ENCODE results near the gene BEST1.

Gene BEST1

GRCh38 chr11:61918251-61918937 is 31.8 kb upstream of the BEST1 start:
- Histone ChIP-seq H2BK12ac (ENCODE audit: low read length) (no peak overlapping the region), H3K27ac (ENCODE audit: low read depth, low read length) (no peak overlapping the region), H3K14ac (ENCODE audit: low read length) (no peak overlapping the region), H3K4me2 (ENCODE audit: low read length) (no peak overlapping the region), H2AFZ (ENCODE audit: insufficient read depth, low read length, poor library complexity) (no peak overlapping the region), H3K36me3 (ENCODE audit: control insufficient read depth in 1 of 2, insufficient read depth in 2 of 2, low read length in 2 of 2) (no peaks in the 10 kb centered on the region), H3K4me1 (ENCODE audit: control insufficient read depth in 1 of 2, insufficient read depth in 2 of 2, low read length in 2 of 2) (peaks cover 15 to 16% of the 10 kb centered on the region in 2 experiments), H3K9ac (ENCODE audit: low read length) (no peak overlapping the region), H3K23ac (ENCODE audit: low read length) (no peak overlapping the region), H3K18ac (ENCODE audit: low read length) (no peak overlapping the region), H3K27me3 (ENCODE audit: insufficient read depth, low read length) (peaks cover 21% of the 10 kb centered on the region), H2AK5ac (ENCODE audit: low read length) (no peak overlapping the region), H4K12ac (ENCODE audit: low read depth, low read length) (no peak overlapping the region), H3K79me1 (ENCODE audit: low read length) (peaks cover 5% of the 10 kb centered on the region), H2BK5ac (ENCODE audit: low read depth, low read length, poor library complexity) (no peak overlapping the region), H3K79me2 (ENCODE audit: control insufficient read depth, insufficient read depth, low read length, poor library complexity) (no peaks in the 10 kb centered on the region), H3K9me3 (ENCODE audit: insufficient read depth, low read depth, low read length) (peaks cover 3% of the 10 kb centered on the region), H2BK120ac (ENCODE audit: insufficient read depth, low read length, poor library complexity) (no peak overlapping the region), H3K4ac (ENCODE audit: low read depth, low read length) (no peak overlapping the region), H4K8ac (ENCODE audit: low read depth, low read length) (no peak overlapping the region), H4K91ac (ENCODE audit: low read depth, low read length) (no peak overlapping the region), H3K4me3 (ENCODE audit: low read depth, low read length) (no peak overlapping the region)
- no peak for DNase-seq
- WGBS (ENCODE audit: extremely low coverage, insufficient coverage, insufficient read length): no CpG with 5 or more reads among the region's 14 CpGs

GRCh38 chr11:61918938-61919704 is 31.0 kb upstream of the BEST1 start:
- H3K18ac ChIP-seq (ENCODE audit: low read length): no peak overlapping the region
- H3K79me1 ChIP-seq (ENCODE audit: low read length): peaks cover 6% of the 10 kb centered on the region
- no peak overlapping the region for H2BK120ac ChIP-seq (ENCODE audit: insufficient read depth, low read length, poor library complexity)
- H3K9ac ChIP-seq (ENCODE audit: low read length): no peak overlapping the region
- H2BK5ac ChIP-seq (ENCODE audit: low read depth, low read length, poor library complexity): no peak overlapping the region
- no peak overlapping the region for H3K14ac ChIP-seq (ENCODE audit: low read length)
- H2AFZ ChIP-seq (ENCODE audit: insufficient read depth, low read length, poor library complexity): no peak overlapping the region
- peaks cover 3% of the 10 kb centered on the region for H3K9me3 ChIP-seq (ENCODE audit: insufficient read depth, low read depth, low read length)
- no peak for DNase-seq
- peaks cover 21 to 22% of the 10 kb centered on the region in 2 experiments for H3K4me1 ChIP-seq (ENCODE audit: control insufficient read depth in 1 of 2, insufficient read depth in 2 of 2, low read length in 2 of 2)
- H3K4me3 ChIP-seq (ENCODE audit: low read depth, low read length): no peak overlapping the region
- no peak overlapping the region for H3K27ac ChIP-seq (ENCODE audit: low read depth, low read length)
- WGBS (ENCODE audit: extremely low coverage, insufficient coverage, insufficient read length): no CpG with 5 or more reads among the region's 6 CpGs
- no peaks in the 10 kb centered on the region for H3K36me3 ChIP-seq (ENCODE audit: control insufficient read depth in 1 of 2, insufficient read depth in 2 of 2, low read length in 2 of 2)
- no peak overlapping the region for H3K4me2 ChIP-seq (ENCODE audit: low read length)
- no peak overlapping the region for H4K91ac ChIP-seq (ENCODE audit: low read depth, low read length)
- H3K79me2 ChIP-seq (ENCODE audit: control insufficient read depth, insufficient read depth, low read length, poor library complexity): no peaks in the 10 kb centered on the region
- H3K23ac ChIP-seq (ENCODE audit: low read length): no peak overlapping the region
- no peak overlapping the region for H2BK12ac ChIP-seq (ENCODE audit: low read length)
- no peak overlapping the region for H4K8ac ChIP-seq (ENCODE audit: low read depth, low read length)
- H3K4ac ChIP-seq (ENCODE audit: low read depth, low read length): no peak overlapping the region
- peaks cover 21% of the 10 kb centered on the region for H3K27me3 ChIP-seq (ENCODE audit: insufficient read depth, low read length)
- no peak overlapping the region for H4K12ac ChIP-seq (ENCODE audit: low read depth, low read length)
- H2AK5ac ChIP-seq (ENCODE audit: low read length): no peak overlapping the region

- WGBS (ENCODE audit: extremely low coverage, insufficient coverage, insufficient read length): no CpG with 5 or more reads among the region's 13 CpGs
- no peak overlapping the region for H3K18ac ChIP-seq (ENCODE audit: low read length)
- H3K9me3 ChIP-seq (ENCODE audit: insufficient read depth, low read depth, low read length): peaks cover 3% of the 10 kb centered on the region
Observed at GRCh38 chr11:61919705-61920631, 30.2 kb upstream of the BEST1 start.

GRCh38 chr11:61921446-61921845 is 28.7 kb upstream of the BEST1 start:
- Histone ChIP-seq H2BK120ac (ENCODE audit: insufficient read depth, low read length, poor library complexity) (no peak overlapping the region), H3K9ac (ENCODE audit: low read length) (no peak overlapping the region), H2BK5ac (ENCODE audit: low read depth, low read length, poor library complexity) (no peak overlapping the region), H3K4me1 (ENCODE audit: control insufficient read depth in 1 of 2, insufficient read depth in 2 of 2, low read length in 2 of 2) (peaks cover 22% of the 10 kb centered on the region in 2 experiments), H4K8ac (ENCODE audit: low read depth, low read length) (no peak overlapping the region), H3K79me2 (ENCODE audit: control insufficient read depth, insufficient read depth, low read length, poor library complexity) (no peaks in the 10 kb centered on the region), H3K18ac (ENCODE audit: low read length) (no peak overlapping the region), H3K27me3 (ENCODE audit: insufficient read depth, low read length) (peaks cover 20% of the 10 kb centered on the region), H3K79me1 (ENCODE audit: low read length) (peaks cover 6% of the 10 kb centered on the region), H4K12ac (ENCODE audit: low read depth, low read length) (no peak overlapping the region), H3K27ac (ENCODE audit: low read depth, low read length) (no peak overlapping the region), H2BK12ac (ENCODE audit: low read length) (no peak overlapping the region), H3K9me3 (ENCODE audit: insufficient read depth, low read depth, low read length) (peaks cover 3% of the 10 kb centered on the region), H3K14ac (ENCODE audit: low read length) (no peak overlapping the region), H3K4me3 (ENCODE audit: low read depth, low read length) (no peak overlapping the region), H4K91ac (ENCODE audit: low read depth, low read length) (no peak overlapping the region), H2AFZ (ENCODE audit: insufficient read depth, low read length, poor library complexity) (no peak overlapping the region), H3K23ac (ENCODE audit: low read length) (no peak overlapping the region), H3K36me3 (ENCODE audit: control insufficient read depth in 1 of 2, insufficient read depth in 2 of 2, low read length in 2 of 2) (no peaks in the 10 kb centered on the region), H3K4ac (ENCODE audit: low read depth, low read length) (no peak overlapping the region), H2AK5ac (ENCODE audit: low read length) (no peak overlapping the region), H3K4me2 (ENCODE audit: low read length) (no peak overlapping the region)
- no peak for DNase-seq
- WGBS (ENCODE audit: extremely low coverage, insufficient coverage, insufficient read length): no CpG with 5 or more reads among the region's 3 CpGs

More at GRCh38 chr11:61919705-61920631, 30.2 kb upstream of the BEST1 start:
- Histone ChIP-seq H4K12ac (ENCODE audit: low read depth, low read length) (no peak overlapping the region), H2AFZ (ENCODE audit: insufficient read depth, low read length, poor library complexity) (no peak overlapping the region), H2BK120ac (ENCODE audit: insufficient read depth, low read length, poor library complexity) (no peak overlapping the region), H2AK5ac (ENCODE audit: low read length) (no peak overlapping the region), H3K27me3 (ENCODE audit: insufficient read depth, low read length) (peaks cover 21% of the 10 kb centered on the region), H3K79me2 (ENCODE audit: control insufficient read depth, insufficient read depth, low read length, poor library complexity) (no peaks in the 10 kb centered on the region), H4K8ac (ENCODE audit: low read depth, low read length) (no peak overlapping the region), H3K23ac (ENCODE audit: low read length) (no peak overlapping the region), H3K4ac (ENCODE audit: low read depth, low read length) (no peak overlapping the region), H3K79me1 (ENCODE audit: low read length) (peaks cover 6% of the 10 kb centered on the region), H2BK5ac (ENCODE audit: low read depth, low read length, poor library complexity) (no peak overlapping the region), H3K36me3 (ENCODE audit: control insufficient read depth in 1 of 2, insufficient read depth in 2 of 2, low read length in 2 of 2) (no peaks in the 10 kb centered on the region), H3K9ac (ENCODE audit: low read length) (no peak overlapping the region), H2BK12ac (ENCODE audit: low read length) (no peak overlapping the region), H3K4me2 (ENCODE audit: low read length) (no peak overlapping the region), H3K14ac (ENCODE audit: low read length) (no peak overlapping the region), H3K4me1 (ENCODE audit: control insufficient read depth in 1 of 2, insufficient read depth in 2 of 2, low read length in 2 of 2) (peaks cover 22% of the 10 kb centered on the region in 2 experiments), H3K4me3 (ENCODE audit: low read depth, low read length) (no peak overlapping the region), H3K27ac (ENCODE audit: low read depth, low read length) (no peak overlapping the region), H4K91ac (ENCODE audit: low read depth, low read length) (no peak overlapping the region)
- DNase-seq: no peak
